K562 (cell line): ENCODE results near the gene ZNF319. TPM values are rescaled to one million over a fixed set of nuclear protein-coding genes. Genes with fewer than 3 reads are reported as not detected.

Source experiments
- BRCA1 ChIP-seq, 2 experiments: fragments of 450-650 bp in 1 of 2; sonication (generic) in 1 of 2; formaldehyde crosslinking in 1 of 2; IDR thresholded peaks; 2 replicates each; pipeline versions ENCODE4 v1.5.0 to v1.6.1; 2017 to 2020; ENCODE audit warnings: mild to moderate bottlenecking in 1 of 2, missing genetic modification reagents in 1 of 2
- CGGBP1 ChIP-seq: fragments of 250-450 bp; sonication (Bioruptor Pico); IDR thresholded peaks from 2 replicates; pipeline ENCODE4 v1.9.0; 2021; ENCODE audit warnings: mild to moderate bottlenecking
- FOXP1 ChIP-seq: sonication (generic); formaldehyde crosslinking; IDR thresholded peaks from 2 replicates; pipeline ENCODE4 v1.8.0; 2022; ENCODE audit warnings: mild to moderate bottlenecking, missing genetic modification reagents
- MYC ChIP-seq, 2 experiments: fragments of 250-450 bp in 1 of 2; sonication (Bioruptor Pico) in 1 of 2; IDR thresholded peaks; 2 replicates each; pipeline versions ENCODE4 v1.5.1 to v1.6.1; 2012 to 2021; ENCODE audit warnings: low read depth in 2 of 2, borderline replicate concordance in 1 of 2, improper control_type of control experiment in 1 of 2, low read length in 1 of 2, mild to moderate bottlenecking in 1 of 2, moderate library complexity in 1 of 2
- POLR2G ChIP-seq: fragments of 200-400 bp; formaldehyde crosslinking; IDR thresholded peaks from 2 replicates; pipeline ENCODE4 v1.6.1; 2017; ENCODE audit warnings: low read depth, mild to moderate bottlenecking, antibody characterized with exemption, low read length, moderate library complexity
- PTRF ChIP-seq: fragments of 450-650 bp; IDR thresholded peaks from 2 replicates; pipeline ENCODE4 v1.6.1; 2016; ENCODE audit warnings: mild to moderate bottlenecking, missing genetic modification characterization, missing compliant biosample characterization
- RAD51 ChIP-seq: fragments of 450-650 bp; IDR thresholded peaks from 2 replicates; pipeline ENCODE4 v1.7.1; 2016; ENCODE audit warnings: low read depth, mild to moderate bottlenecking, borderline replicate concordance
- RFX7 ChIP-seq: fragments of 250-450 bp; sonication (Bioruptor Pico); IDR thresholded peaks from 2 replicates; pipeline ENCODE4 v1.5.1; 2021; ENCODE audit warnings: mild to moderate bottlenecking
- ZNF143 ChIP-seq: sonication (generic); formaldehyde crosslinking; IDR thresholded peaks from 2 replicates; pipeline ENCODE4 v1.9.0; 2022; ENCODE audit warnings: mild to moderate bottlenecking, missing genetic modification reagents
- ZNF398 ChIP-seq: fragments of 250-450 bp; sonication (Bioruptor Pico); IDR thresholded peaks from 2 replicates; pipeline ENCODE4 v1.8.0; 2021; ENCODE audit warnings: moderate library complexity, mild to moderate bottlenecking, inconsistent platforms
- ZNF407 ChIP-seq: fragments of 450-650 bp; IDR thresholded peaks from 2 replicates; pipeline ENCODE4 v1.6.1; 2016; ENCODE audit warnings: low read depth
- ZNF778 ChIP-seq: fragments of 450-650 bp; formaldehyde crosslinking; IDR thresholded peaks from 2 replicates; pipeline ENCODE4 v1.4.0; 2020; ENCODE audit warnings: mild to moderate bottlenecking, moderate library complexity
- polyA plus RNA-seq, 8 experiments: library from polyadenylated mRNA; depleted of rRNA in 4 of 8; stranded (reverse) in 5 of 8; unstranded in 3 of 8; fragments of >200 nt; fragmentation: Nextera tagmentation in 2 of 8; fragmentation: Illumina TruSeq in 1 of 8; extraction: Ambion mirVana in 2 of 8; extraction: Trizol in 1 of 8; gene quantifications; 2 replicates each; pipeline versions ENCODE4 v1.2.1 to v1.2.3, GENCODE V29; 2011 to 2014; ENCODE audit warnings: inconsistent platforms in 1 of 8, missing spikeins in 1 of 8
- total RNA-seq, 7 experiments: library from RNA; depleted of rRNA in 6 of 7; stranded (reverse); fragments of >200 nt in 6 of 7; fragmentation: Illumina TruSeq in 2 of 7; extraction: Trizol in 2 of 7; gene quantifications; 2 replicates each; pipeline versions ENCODE4 v1.2.1 to v1.2.3, GENCODE V29; 2011 to 2021; ENCODE audit warnings: low replicate concordance in 1 of 7
- TF ChIP-seq, protein P1 (sequence below): sonication (generic); formaldehyde crosslinking; IDR thresholded peaks from 2 replicates; pipeline ENCODE4 v1.8.0; 2022; ENCODE audit warnings: mild to moderate bottlenecking, missing genetic modification reagents

The ZNF319 gene
- total and polyA plus RNA-seq, 9 of the 15 experiments (the other 6 are each of a cell fraction or from before 2014, with no cell fraction given) = 0.20 to 5.7 (median 1.4) TPM

GRCh38 chr16:57976331-57976796 lies 24.1 kb downstream of the ZNF319 start (continued):
- no peak for TF ChIP-seq CGGBP1 (CRISPR knock-in tag)
- no peak for TF ChIP-seq RFX7 (CRISPR knock-in tag)
- TF ChIP-seq BRCA1 (IDR thresholded peaks at IDR 0.05) = no peak
- TF ChIP-seq BRCA1 (CRISPR knock-in tag; IDR thresholded peaks at IDR 0.05) = no peak
- no peak for TF ChIP-seq FOXP1 (CRISPR knock-in tag)
- no peak for TF ChIP-seq ZNF407
- TF ChIP-seq, protein P1, sequence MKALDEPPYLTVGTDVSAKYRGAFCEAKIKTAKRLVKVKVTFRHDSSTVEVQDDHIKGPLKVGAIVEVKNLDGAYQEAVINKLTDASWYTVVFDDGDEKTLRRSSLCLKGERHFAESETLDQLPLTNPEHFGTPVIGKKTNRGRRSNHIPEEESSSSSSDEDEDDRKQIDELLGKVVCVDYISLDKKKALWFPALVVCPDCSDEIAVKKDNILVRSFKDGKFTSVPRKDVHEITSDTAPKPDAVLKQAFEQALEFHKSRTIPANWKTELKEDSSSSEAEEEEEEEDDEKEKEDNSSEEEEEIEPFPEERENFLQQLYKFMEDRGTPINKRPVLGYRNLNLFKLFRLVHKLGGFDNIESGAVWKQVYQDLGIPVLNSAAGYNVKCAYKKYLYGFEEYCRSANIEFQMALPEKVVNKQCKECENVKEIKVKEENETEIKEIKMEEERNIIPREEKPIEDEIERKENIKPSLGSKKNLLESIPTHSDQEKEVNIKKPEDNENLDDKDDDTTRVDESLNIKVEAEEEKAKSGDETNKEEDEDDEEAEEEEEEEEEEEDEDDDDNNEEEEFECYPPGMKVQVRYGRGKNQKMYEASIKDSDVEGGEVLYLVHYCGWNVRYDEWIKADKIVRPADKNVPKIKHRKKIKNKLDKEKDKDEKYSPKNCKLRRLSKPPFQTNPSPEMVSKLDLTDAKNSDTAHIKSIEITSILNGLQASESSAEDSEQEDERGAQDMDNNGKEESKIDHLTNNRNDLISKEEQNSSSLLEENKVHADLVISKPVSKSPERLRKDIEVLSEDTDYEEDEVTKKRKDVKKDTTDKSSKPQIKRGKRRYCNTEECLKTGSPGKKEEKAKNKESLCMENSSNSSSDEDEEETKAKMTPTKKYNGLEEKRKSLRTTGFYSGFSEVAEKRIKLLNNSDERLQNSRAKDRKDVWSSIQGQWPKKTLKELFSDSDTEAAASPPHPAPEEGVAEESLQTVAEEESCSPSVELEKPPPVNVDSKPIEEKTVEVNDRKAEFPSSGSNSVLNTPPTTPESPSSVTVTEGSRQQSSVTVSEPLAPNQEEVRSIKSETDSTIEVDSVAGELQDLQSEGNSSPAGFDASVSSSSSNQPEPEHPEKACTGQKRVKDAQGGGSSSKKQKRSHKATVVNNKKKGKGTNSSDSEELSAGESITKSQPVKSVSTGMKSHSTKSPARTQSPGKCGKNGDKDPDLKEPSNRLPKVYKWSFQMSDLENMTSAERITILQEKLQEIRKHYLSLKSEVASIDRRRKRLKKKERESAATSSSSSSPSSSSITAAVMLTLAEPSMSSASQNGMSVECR (CRISPR knock-in tag) = no peak
- TF ChIP-seq ZNF398 (CRISPR knock-in tag) = no peak
- no peak for TF ChIP-seq PTRF (tag)
- TF ChIP-seq ZNF143 (CRISPR knock-in tag) = no peak
- no peak for TF ChIP-seq POLR2G
- TF ChIP-seq ZNF778 (CRISPR knock-in tag) = no peak
- no peak for TF ChIP-seq RAD51
- peak; percentile 46; the same call in 1 of the 2 replicates for TF ChIP-seq MYC (IDR thresholded peaks at IDR 0.05; ENCODE audit: low read depth, low read length)
- TF ChIP-seq MYC (CRISPR knock-in tag; IDR thresholded peaks at IDR 0.05; ENCODE audit: borderline replicate concordance, low read depth) = no peak
